Glutamatergic neuron (in vitro differentiated cells): ENCODE data around the gene MED12L. TPM values are rescaled to one million over a fixed set of nuclear protein-coding genes. Genes with fewer than 3 reads are reported as not detected.

Experiments used
- DNase-seq: peaks from one replicate; pipeline ENCODE4 v3.0.0; 2022
- H3K27ac Mint-ChIP-seq: one replicate; pipeline ENCODE4 v1.8.0; 2020; ENCODE audit warnings: mild to moderate bottlenecking, mixed read lengths, inconsistent platforms; ENCODE audit not compliant: unreplicated experiment
- H3K27me3 Mint-ChIP-seq: one replicate; pipeline ENCODE4 v1.8.0; 2020; ENCODE audit warnings: mild to moderate bottlenecking, moderate library complexity, mixed read lengths, inconsistent platforms; ENCODE audit not compliant: unreplicated experiment
- H3K36me3 Mint-ChIP-seq: one replicate; pipeline ENCODE4 v1.8.0; 2020; ENCODE audit warnings: mild to moderate bottlenecking, mixed read lengths, inconsistent platforms; ENCODE audit not compliant: unreplicated experiment
- H3K4me1 Mint-ChIP-seq: one replicate; pipeline ENCODE4 v1.8.0; 2020; ENCODE audit warnings: mild to moderate bottlenecking, low read depth, mixed read lengths, inconsistent platforms; ENCODE audit not compliant: unreplicated experiment
- H3K4me3 Mint-ChIP-seq: one replicate; pipeline ENCODE4 v1.8.0; 2020; ENCODE audit warnings: mild to moderate bottlenecking, mixed read lengths, inconsistent platforms; ENCODE audit not compliant: unreplicated experiment
- H3K9me3 Mint-ChIP-seq: one replicate; pipeline ENCODE4 v1.8.0; 2020; ENCODE audit warnings: mild to moderate bottlenecking, moderate library complexity, mixed read lengths, inconsistent platforms; ENCODE audit not compliant: unreplicated experiment
- CTCF ChIP-seq: fragments of 200-600 bp; sonication (generic); IDR thresholded peaks from one replicate; pipeline ENCODE4 v1.5.0; 2021; ENCODE audit not compliant: partially characterized antibody, unreplicated experiment
- total RNA-seq: library from RNA; stranded (reverse); fragmentation: NEBNext Ultra II Directional; extraction: Animal tissue kit (Norgen Biotek cat#: 25700); gene quantifications from one replicate; pipeline ENCODE4 v1.2.1, GENCODE V29; 2021; ENCODE audit not compliant: unreplicated experiment

Gene MED12L
- total RNA-seq, 1 donor from 2014 or later, result 7.8 TPM

- Mint-ChIP-seq H3K27ac (no peak overlapping the region), H3K4me1 (no peaks in the 10 kb centered on the region), H3K9me3 (no peaks in the 10 kb centered on the region), H3K36me3 (no peaks in the 10 kb centered on the region), H3K27me3 (no peaks in the 10 kb centered on the region), H3K4me3 (no peak overlapping the region)
- TF ChIP-seq CTCF, result no peak
- no peak for DNase-seq
These were observed 35.6 kb downstream of the MED12L start for GRCh38 chr3:151121016-151121415.

- Mint-ChIP-seq H3K36me3 (no peaks in the 10 kb centered on the region), H3K4me1 (no peaks in the 10 kb centered on the region), H3K27ac (no peak overlapping the region), H3K4me3 (no peak overlapping the region), H3K9me3 (no peaks in the 10 kb centered on the region), H3K27me3 (no peaks in the 10 kb centered on the region)
- DNase-seq, result no peak
- no peak for TF ChIP-seq CTCF
These were observed 38.4 kb downstream of the MED12L start for GRCh38 chr3:151123827-151124226.

- H3K27ac Mint-ChIP-seq, result no peak overlapping the region
- no peak for TF ChIP-seq CTCF
- H3K27me3 Mint-ChIP-seq, result no peaks in the 10 kb centered on the region
- no peak overlapping the region for H3K4me3 Mint-ChIP-seq
- H3K9me3 Mint-ChIP-seq, result no peaks in the 10 kb centered on the region
- no peaks in the 10 kb centered on the region for H3K4me1 Mint-ChIP-seq
- H3K36me3 Mint-ChIP-seq, result no peaks in the 10 kb centered on the region
- DNase-seq, result no peak
These were observed 39.0 kb downstream of the MED12L start for GRCh38 chr3:151124476-151124875.

- Mint-ChIP-seq H3K4me3 (no peak overlapping the region), H3K9me3 (no peaks in the 10 kb centered on the region), H3K4me1 (no peaks in the 10 kb centered on the region), H3K27ac (no peak overlapping the region), H3K36me3 (no peaks in the 10 kb centered on the region), H3K27me3 (no peaks in the 10 kb centered on the region)
- TF ChIP-seq CTCF, result no peak
- DNase-seq, result no peak
These were observed 45.0 kb downstream of the MED12L start for GRCh38 chr3:151130428-151130827.

- TF ChIP-seq CTCF, result no peak
- no peak overlapping the region for H3K27ac Mint-ChIP-seq
- H3K9me3 Mint-ChIP-seq, result no peaks in the 10 kb centered on the region
- no peak overlapping the region for H3K4me3 Mint-ChIP-seq
- no peaks in the 10 kb centered on the region for H3K4me1 Mint-ChIP-seq
- DNase-seq, result no peak
- no peaks in the 10 kb centered on the region for H3K27me3 Mint-ChIP-seq
- H3K36me3 Mint-ChIP-seq, result no peaks in the 10 kb centered on the region
These were observed 47.7 kb downstream of the MED12L start for GRCh38 chr3:151133175-151133574.
